Frontal cortex (tissue), 4 donors: ENCODE measurements around the gene CDCP1. TPM values are rescaled to one million over a fixed set of nuclear protein-coding genes. Genes with fewer than 3 reads are reported as not detected.

Experiments
- DNase-seq, 2 donors: peaks; one replicate each; pipeline ENCODE4 v3.0.0; 2012; ENCODE audit warnings: low spot score in 2 of 2
- FAIRE-seq: peaks from 2 replicates; lab custom pipeline; 2012; peaks lifted over from hg19 to GRCh38; lab: Jason Lieb, UNC
- total RNA-seq: library from RNA; depleted of rRNA; stranded (reverse); fragments of >200 nt; gene quantifications from one replicate; pipeline ENCODE4 v1.2.3, GENCODE V29; 2014
- donor health status: control.
- donor health status: control.
- donor health status: control.

Gene CDCP1
- total RNA-seq, 1 donor from 2014 or later = 0.41 TPM

DNA sequence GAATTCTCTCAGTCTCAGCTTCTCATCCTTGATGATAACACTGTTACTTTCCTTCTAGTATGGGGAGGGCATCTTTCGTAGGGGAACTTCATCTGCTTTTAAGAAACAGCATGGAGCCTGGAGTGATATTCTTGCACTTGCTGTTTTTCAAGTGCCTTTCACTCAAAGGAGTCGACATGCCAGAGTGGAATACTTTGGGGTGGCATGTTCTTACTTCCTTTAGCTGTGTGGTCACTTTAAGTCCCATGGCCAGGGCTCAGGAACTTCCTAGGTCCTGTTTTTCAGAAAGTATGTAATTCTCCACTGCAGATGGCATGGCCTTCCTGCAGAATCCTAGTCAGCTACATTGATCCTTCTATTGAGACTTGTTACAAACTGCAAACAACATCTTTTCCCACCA, 28.1 kb upstream of the CDCP1 start:
- FAIRE-seq = no peak

DNA sequence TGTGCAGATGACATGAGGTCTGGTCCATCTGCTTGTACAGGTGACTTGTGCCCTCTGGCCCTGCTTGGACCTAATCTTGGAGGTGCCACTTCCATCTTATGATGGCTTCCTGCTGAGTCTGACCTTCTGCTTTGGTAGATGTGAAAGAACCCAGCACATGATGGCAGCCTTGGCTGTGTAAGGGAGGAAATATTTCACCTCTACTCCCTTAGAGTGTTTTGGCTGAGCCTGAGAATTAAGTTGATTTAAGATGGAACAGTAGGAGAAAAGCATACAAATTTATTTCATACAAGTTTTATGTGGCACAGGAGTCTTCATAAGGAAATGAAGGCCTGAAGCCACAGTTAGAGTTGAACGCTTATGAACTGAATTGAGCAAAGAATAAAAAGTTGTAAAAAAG, 27.6 kb upstream of the CDCP1 start:
- FAIRE-seq (no peak), DNase-seq (no peak)

More for the DNA sequence above, 28.1 kb upstream of the CDCP1 start:
- no peak for DNase-seq

DNA sequence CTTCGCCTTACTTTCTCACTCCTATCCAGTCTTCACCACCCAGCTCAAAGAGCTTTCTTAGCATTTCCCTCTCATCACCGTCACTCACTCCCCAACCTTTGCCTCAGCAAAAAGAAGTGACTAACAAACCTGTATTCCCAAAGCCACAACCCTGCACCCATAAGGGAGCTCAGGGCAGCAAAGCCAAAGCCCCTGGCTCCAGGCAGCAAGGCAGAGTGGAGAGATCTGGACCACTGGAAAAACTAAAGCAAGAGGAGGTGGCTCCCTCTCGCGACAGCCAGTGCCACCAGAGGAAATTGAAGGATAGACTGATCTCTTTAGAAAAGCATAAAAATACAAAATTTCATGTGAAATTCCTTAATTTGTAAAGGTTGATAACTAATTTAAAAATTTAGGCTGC, 25.1 kb upstream of the CDCP1 start:
- no peak for DNase-seq
- FAIRE-seq = no peak

DNA sequence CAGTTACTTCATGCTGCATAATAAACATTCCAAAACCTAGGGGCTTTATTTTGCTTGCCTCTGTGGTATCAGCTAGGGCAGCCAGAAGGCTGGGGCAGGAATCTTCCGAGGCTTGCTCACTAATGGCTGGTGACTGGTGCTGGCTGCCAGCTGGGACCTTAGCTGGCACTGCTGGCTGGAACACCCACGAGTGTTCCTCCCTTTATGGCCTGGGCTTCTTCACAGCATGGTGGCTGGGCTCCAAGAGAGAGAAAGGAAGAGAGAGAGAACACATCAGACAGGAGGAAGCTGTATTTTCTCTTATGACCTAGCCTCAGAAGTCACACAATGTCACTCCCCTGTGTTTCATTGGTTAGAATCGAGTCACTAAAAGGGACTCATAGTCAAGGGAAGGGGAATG, 23.9 kb upstream of the CDCP1 start:
- DNase-seq = no peak
- no peak for FAIRE-seq

DNA sequence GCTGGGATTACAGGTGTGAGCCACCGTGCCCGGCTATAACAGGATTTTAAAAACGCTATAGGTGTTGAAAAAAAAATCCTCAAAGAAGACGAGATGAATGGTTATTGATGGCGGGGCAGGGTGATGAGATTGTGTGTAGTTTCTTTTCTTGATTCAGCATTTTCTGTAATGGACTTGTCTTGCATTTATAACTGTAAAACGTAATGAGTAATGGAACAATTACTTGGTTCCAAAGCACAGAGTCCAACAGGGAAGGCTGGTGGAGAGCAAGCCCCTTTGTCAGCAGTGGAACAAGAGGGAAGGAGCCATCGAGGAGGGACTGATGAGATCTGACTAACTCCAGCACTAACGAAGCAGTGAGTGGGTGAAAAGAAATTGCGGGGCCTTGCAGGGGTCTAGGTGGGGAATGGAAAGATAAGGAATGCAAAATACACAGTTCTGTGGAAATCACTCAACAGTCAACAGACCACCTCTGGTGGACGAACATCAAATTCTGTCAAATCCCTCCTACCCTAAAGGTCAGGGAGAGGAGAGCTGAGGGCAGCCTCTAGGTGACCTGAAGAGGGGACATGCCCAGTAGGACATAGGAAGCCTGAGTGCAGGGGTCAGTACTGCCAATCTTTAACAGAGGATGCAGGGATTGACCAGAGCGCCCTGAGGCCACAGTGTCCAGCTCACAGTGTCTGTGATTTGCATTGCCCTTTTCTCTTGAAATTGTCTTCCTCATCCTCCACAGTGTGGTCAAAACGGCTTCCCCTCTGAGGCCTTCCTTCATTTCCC, 23.1 kb upstream of the CDCP1 start:
- no peak for FAIRE-seq
- no peak for DNase-seq

DNA sequence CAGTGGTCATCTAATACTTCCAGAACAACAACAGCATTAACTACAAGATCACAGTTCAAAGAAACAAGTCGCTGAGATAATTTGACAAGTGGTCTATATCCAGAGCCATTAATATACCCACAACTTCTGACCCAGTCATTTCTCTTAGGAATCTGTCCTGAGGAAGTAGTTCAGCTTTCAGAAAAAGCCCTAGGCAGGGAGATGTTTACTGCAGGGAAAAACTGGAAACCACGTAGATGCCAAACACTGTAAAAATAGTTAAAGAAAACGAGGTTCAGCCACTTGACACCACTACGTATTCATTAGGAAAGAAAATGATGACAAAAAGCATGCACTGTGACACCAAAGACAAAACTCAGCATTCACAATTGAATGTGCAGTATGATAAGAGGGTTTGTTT, 22.3 kb upstream of the CDCP1 start:
- no peak for FAIRE-seq

DNA sequence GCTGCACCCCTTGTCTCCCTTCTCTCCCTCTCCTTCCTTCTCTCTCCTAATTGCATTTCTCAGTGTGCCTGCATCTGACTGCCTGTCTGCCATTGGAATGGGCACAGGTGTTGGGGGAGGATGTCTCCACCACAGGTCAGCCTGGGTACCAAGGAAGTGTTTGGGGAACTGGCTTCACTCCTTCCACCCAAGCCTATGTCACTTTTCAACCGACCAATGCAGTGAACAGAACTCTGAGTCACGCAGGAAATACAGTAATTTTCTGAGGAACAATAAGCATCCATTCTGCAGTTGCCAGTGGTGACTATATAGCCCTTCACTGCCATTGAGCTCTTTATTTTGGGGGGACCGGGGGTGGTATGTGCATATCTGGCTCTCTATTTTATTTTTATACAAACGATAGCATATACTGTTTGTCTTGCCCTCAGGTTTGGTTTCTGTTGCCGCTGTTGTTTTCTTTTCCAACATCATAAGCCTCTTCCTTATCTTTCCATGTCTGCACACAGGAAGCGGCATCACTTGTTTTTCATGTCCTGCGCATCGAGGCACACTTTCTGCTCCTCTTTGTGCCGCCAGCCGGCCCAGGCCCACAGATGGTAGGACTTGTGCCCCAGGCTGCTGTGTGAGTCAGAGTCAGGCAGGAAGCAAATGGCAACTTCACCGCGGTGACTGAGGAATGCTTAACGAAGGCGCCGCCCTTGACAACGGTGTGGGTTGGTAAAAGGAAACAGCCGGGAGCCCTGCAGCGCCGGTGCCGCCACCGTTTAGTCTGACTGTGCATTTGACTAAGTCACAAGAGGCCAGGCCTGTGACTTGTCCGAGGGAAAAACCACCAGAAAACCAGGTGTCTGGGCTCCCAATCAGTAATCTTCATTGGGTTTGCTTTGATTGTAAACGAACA, 21.1 kb upstream of the CDCP1 start:
- DNase-seq (peak in 1 of 2 donors; percentile 50), FAIRE-seq (no peak)

More for the DNA sequence above, 22.3 kb upstream of the CDCP1 start:
- DNase-seq = no peak

DNA sequence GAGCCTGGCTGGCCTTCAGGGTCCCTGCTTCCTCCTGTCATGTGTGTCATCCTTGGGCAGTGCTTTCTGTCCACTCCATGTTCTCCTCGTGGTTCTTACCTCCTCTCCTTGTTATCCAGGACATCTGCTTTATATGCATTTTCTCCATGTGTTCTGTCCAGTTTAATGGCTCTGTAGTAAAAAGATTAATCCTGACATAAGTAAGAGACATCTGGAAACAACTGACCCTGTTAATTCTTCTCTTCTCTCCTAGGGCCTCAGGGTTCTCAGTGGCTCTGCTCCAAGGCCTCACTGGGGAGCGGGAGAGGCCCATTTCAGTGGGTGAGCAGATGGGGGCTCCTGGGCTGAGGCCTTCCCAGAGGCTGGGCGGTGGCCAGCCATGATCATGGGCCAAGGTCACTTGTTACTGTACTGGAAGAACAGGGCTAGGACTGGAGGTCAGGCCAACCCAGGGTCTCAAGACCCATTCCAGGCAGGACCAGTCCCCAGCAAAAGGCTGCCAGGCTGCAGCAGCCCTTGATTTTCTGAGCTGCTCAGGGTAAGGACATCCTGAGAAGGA, 20.2 kb upstream of the CDCP1 start:
- DNase-seq (no peak), FAIRE-seq (no peak)

DNA sequence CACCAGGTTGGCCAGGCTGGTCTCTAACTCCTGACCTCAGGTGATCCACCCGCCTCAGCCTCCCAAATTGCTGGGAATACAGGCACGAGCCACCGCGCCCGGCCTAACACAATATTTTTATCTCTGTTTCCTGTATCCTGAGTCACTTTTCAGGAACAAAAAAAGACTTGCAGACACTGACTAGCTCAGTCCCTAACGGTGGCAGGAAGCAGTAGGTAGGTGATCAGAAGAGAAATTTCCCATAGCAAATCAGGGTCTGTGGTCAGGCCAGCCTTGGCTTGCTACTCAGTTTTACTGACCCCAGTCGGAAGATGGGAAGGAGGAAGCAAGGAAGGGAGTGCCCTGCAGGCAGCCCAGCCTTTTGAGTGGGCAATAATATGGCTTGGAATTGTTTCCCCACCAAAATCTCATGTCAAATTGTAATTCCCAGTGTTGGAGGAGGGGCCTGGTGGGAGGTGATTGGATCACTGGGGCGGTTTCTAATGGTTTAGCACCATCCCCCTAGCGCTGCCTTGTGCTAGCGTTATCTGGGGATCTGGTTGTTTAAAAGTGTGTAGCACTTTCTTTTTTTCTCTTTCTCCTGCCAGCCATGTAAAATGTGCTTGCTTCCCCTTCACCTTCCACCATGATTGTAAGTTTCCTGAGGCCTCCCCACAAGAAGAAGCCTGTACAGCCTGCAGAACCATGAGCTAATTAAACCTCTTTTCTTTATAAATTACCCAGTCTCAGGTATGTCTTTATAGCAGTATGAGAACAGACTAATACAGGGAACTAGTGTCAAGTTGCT, 19.5 kb upstream of the CDCP1 start:
- no peak for DNase-seq
- FAIRE-seq = no peak

DNA sequence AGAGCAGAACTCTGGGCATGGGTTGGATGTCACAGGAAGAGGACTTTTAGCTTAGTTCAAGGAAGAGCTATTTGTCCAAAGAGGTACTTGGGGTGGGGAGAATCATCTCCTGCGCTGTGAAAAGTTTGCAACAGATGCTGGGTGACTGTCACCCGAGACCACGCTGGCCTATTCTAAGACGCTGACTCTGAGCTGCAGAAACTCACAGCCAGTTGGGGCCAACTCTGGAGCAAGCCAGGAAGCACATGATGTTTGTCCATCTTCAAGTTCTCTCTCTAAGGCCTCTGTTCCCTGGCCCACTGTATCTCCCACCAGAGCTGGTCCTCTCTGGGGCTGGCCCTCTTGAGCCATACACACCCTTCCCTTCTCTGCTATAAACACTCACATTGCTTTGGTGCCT, 17.9 kb upstream of the CDCP1 start:
- DNase-seq (no peak), FAIRE-seq (no peak)

DNA sequence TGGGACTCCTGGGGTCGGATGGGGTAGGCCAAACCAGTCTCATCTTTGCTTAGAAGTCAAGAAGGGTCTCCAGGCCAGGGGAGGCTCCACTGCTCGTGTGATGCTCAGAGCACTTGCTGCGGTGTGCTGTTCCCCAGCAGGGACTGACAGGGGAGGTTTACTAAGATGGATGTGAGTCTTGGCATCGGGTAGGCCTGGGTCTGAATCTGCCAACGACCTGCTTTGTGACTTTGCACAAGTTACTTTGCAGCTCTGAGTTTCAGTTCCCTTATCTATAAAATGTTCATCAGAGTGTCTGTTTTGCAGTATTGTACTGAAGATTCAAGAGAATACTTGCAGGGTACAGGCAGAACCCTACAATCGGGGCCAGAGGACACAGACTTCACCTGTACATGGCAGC, 17.3 kb upstream of the CDCP1 start:
- no peak for FAIRE-seq

DNA sequence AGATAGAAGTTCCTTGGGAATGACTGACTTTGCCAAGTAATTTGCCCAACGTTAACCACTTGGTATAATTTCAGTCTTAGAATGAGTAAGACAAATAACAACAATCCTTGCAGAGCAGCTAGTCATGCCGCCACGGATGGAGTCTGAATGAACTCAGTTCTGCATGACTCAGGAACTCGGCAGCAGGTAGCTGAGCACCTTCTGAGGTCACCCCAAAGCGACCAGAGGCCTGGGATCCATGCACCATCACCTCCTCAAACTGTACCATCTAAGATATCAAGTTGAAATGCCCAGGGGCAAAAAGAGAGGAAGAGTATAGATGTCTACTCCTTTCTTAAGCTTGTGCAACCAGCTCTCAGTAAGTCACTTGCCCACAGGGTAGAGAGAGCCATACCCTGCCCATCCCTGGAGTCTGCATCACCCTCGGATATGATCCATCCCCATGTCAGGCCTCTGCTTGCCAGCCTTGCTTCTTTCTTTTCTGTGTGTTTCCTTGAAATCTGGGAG, 8.5 kb upstream of the CDCP1 start:
- FAIRE-seq = no peak

More for the DNA sequence above, 17.3 kb upstream of the CDCP1 start:
- no peak for DNase-seq

DNA sequence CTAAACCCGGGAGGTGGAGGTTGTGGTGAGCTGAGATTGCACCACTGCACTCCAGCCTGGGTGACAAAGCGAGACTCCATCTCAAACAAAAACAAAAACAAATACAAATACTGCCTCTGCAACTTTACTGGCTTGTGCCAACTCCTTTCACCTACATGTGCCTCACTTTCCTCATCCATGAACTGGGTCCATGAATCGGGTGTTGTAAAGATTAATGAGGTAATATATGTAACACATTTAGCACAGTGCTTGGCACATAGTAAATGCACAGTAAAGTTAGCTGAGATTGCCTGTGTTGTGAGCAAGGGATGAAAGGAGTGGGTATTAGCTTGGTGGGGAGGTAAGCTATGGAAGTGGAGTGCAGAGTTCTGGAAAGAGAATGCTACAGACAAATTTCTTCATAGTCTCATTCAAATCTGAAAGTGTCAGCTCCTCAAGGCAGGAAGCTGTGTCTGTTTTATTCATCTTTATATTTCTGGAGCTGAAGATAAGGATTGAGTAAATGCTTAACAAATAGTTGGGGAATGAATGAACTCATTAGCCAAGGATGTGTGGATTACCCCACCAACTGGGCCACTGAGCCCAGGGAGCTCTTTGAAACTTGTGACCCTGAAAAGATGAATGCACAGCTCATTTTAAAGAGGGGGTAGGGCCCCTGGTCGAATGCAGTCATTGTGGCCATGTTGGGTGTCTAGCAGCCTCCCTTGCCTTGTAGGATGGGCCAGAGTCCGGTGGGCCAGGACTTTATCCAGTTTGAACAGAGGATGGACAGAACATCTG, 7.7 kb upstream of the CDCP1 start:
- FAIRE-seq = no peak
- DNase-seq = no peak

More for the DNA sequence above, 8.5 kb upstream of the CDCP1 start:
- DNase-seq = no peak

DNA sequence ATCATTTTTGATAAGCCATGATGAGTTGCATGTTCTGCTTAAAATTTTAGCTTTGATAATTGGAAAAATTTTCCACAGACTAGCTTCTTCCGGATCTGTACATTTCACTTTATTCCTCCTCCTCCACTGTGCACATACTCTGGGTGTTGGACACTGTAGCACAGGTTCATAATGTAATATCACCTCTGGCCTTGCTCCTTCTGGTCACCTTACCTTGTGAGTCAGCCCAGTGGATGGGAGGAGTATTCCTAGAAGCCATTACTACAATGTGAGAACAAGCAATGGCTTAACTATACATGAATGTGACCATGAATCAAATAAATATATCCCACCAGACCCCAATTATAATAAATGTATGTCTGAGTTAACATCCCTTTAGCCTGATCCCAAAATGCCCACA, 6.1 kb upstream of the CDCP1 start:
- FAIRE-seq (no peak), DNase-seq (no peak)

DNA sequence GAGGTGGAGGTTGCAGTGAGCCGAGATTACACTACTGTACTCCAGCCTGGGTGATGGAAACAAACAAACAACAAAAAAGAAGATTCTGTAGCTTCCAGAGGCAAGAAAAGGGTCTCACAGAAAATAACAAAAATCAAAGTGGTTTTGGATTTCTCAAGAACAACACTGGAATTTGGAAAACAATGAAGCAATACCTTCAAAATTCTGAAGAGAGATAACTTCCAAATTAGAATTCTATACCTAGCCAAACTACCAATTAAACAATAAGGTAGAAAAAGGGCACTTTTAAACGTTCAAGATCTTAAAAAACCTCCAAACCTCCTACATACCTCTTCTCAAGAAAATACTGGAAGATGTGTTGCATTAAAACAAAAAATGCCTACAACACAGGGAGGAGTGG, 4.9 kb upstream of the CDCP1 start:
- DNase-seq (no peak), FAIRE-seq (no peak)

DNA sequence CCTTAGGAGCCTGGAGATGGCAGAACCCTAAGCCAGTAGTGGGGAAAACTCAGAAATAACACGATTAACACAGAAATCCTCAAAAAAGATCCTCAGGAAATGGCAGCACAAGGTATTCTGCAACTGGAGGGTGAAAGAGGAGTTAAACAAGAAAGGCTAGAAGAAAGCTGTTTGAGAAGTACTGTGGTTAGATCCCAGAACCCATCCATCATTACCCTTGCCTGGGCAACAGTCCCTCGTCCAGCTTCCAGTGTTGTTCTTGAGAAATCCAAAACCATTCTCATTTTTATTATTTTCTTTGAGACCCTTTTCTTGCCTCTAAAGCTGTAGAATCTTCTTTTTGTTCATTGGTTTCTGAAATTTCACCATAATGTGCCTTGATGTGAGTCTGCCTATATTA, 2.7 kb upstream of the CDCP1 start:
- no peak for DNase-seq
- FAIRE-seq = no peak

DNA sequence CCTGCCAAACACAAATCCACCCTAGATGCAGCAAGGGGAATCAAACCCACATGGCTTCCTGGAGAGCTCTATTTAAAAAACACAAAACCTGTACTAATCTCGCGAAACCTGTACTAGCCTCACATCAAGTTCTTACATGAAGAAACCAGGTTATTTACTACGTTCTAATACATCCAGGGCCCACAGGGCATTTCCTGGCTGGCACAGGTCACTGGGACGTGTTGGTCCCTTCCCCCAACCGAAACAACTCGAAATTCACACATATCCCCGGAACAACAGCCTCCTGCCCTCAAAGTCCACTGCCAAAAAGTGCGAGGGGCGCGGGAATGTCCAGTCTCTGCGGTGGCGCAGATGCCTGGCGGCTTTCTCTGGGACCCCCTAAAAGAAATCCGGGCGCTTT, 955 bp downstream of the CDCP1 start:
- no peak for FAIRE-seq
- no peak for DNase-seq

DNA sequence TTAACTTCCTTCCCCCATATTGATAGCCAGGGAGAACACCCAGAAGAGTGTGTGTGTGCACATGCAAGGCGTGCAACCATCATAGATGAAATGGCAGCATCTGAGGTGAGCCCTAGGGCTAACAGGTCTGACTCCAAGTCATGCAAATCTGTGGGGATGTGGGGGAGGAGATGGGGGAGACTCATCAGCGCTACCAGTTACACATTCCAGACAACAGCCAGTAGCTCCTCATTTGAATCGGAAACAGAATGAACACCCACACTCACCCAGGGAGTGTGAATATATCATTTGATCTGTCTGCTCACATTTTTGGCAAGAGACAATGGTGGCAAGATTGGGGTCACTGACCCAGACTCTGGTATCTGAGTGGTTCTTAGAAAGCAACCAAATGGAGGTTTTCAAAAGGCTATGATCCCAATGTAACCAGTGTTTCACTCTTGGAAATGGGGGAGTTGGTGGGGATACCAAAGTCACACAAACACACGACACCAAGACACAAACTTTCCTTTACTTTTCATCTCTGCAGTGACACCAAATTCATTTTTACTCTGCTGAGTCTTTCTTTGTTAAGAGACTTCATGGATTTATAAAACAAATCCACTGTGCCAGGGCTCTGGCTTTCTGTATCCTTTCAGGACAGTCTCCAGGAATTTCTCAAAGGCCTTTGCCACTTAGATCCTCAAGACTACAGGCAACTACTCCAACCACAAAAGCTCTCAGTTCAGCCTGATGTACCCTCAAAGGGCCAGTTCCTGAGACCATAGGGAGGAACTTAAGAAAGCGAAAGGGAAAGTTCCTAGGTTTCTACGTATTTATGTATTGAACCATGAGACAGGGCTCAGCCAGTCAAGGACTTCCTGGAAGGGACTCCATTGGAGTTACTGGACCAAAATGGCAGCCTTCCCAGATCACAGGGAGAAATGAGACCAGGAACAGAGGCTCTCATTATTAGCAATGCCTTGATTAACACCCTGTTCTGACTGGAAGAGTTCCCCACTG, 2.2 kb downstream of the CDCP1 start:
- FAIRE-seq = no peak
- peak; percentile 30 to 46 for DNase-seq
